IMR-90 (cell line): ENCODE results near the gene CTAG1B.
"Not testable (repeated sequence)": the region's sequence is repeated elsewhere in the genome, so short reads cannot be mapped to it uniquely, and the experiment has no call there.

Experiments used
- BHLHE40 ChIP-seq: fragments of 150-350 bp; IDR thresholded peaks from 2 replicates; pipeline ENCODE4 v1.6.1; 2016; ENCODE audit warnings: mild to moderate bottlenecking, low read depth, low read length
- CEBPB ChIP-seq: IDR thresholded peaks from 2 replicates; pipeline ENCODE4 v1.6.1; 2012; ENCODE audit warnings: low read depth, low read length, improper control_type of control experiment
- POLR2A ChIP-seq: IDR thresholded peaks from 2 replicates; pipeline ENCODE4 v1.6.1; 2012; ENCODE audit warnings: mild to moderate bottlenecking, low read depth, low read length
- RAD21 ChIP-seq: IDR thresholded peaks from 2 replicates; pipeline ENCODE4 v1.6.1; 2012; ENCODE audit warnings: low read length, improper control_type of control experiment
- RFX5 ChIP-seq: IDR thresholded peaks from 2 replicates; pipeline ENCODE4 v1.8.0; 2012; ENCODE audit warnings: low read depth, mild to moderate bottlenecking, low read length, moderate library complexity
- SMC3 ChIP-seq: fragments of 150-350 bp; IDR thresholded peaks from 2 replicates; pipeline ENCODE4 v1.6.1; 2016; ENCODE audit warnings: low read depth, mild to moderate bottlenecking, antibody characterized with exemption, low read length, moderate library complexity
- TF ChIP-seq, protein P1 (sequence below): conservative IDR thresholded peaks from 2 replicates; pipeline ENCODE4 v1.5.1; 2012; ENCODE audit warnings: mild to moderate bottlenecking, low read depth, low read length, improper control_type of control experiment
- TF ChIP-seq, protein P2 (sequence below): fragments of 150-350 bp; IDR thresholded peaks from 2 replicates; pipeline ENCODE4 v1.6.1; 2016; ENCODE audit warnings: low read depth, mild to moderate bottlenecking, low read length, moderate library complexity, borderline replicate concordance
- TF ChIP-seq, protein P3 (sequence below): fragments of 150-350 bp; IDR thresholded peaks from 2 replicates; pipeline ENCODE4 v1.6.1; 2017; ENCODE audit warnings: mild to moderate bottlenecking, antibody characterized with exemption, low read length, low read depth

DNA sequence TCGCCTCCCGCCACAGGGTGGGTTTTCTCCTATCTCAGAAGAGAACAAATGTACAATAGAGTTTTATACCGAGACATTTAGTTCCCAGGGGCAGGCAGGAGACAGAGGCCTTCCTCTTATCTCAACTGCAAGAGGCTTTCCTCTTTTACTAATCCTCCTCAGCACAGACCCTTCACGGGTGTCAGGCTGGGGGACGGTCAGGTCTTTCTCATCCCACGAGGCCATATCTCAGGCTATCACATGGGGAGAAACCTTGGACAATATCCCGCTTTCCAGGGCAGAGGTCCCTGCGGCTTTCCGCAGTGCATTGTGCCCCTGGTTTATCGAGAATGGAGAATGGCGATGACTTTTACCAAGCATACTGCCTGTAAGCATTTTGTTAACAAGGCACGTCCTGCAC, 10.3 kb downstream of the CTAG1B start:
- not testable (repeated sequence) for TF ChIP-seq RAD21, BHLHE40, POLR2A, SMC3, RFX5, CEBPB
- TF ChIP-seq, protein P1, sequence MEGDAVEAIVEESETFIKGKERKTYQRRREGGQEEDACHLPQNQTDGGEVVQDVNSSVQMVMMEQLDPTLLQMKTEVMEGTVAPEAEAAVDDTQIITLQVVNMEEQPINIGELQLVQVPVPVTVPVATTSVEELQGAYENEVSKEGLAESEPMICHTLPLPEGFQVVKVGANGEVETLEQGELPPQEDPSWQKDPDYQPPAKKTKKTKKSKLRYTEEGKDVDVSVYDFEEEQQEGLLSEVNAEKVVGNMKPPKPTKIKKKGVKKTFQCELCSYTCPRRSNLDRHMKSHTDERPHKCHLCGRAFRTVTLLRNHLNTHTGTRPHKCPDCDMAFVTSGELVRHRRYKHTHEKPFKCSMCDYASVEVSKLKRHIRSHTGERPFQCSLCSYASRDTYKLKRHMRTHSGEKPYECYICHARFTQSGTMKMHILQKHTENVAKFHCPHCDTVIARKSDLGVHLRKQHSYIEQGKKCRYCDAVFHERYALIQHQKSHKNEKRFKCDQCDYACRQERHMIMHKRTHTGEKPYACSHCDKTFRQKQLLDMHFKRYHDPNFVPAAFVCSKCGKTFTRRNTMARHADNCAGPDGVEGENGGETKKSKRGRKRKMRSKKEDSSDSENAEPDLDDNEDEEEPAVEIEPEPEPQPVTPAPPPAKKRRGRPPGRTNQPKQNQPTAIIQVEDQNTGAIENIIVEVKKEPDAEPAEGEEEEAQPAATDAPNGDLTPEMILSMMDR, result not testable (repeated sequence)
- TF ChIP-seq, protein P2, sequence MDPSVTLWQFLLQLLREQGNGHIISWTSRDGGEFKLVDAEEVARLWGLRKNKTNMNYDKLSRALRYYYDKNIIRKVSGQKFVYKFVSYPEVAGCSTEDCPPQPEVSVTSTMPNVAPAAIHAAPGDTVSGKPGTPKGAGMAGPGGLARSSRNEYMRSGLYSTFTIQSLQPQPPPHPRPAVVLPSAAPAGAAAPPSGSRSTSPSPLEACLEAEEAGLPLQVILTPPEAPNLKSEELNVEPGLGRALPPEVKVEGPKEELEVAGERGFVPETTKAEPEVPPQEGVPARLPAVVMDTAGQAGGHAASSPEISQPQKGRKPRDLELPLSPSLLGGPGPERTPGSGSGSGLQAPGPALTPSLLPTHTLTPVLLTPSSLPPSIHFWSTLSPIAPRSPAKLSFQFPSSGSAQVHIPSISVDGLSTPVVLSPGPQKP, result not testable (repeated sequence)
- TF ChIP-seq, protein P3, sequence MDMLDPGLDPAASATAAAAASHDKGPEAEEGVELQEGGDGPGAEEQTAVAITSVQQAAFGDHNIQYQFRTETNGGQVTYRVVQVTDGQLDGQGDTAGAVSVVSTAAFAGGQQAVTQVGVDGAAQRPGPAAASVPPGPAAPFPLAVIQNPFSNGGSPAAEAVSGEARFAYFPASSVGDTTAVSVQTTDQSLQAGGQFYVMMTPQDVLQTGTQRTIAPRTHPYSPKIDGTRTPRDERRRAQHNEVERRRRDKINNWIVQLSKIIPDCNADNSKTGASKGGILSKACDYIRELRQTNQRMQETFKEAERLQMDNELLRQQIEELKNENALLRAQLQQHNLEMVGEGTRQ, result not testable (repeated sequence)
